VCaP (cell line): ENCODE results near the gene CNTRL.
A peak's percentile ranks its signal among the peaks of the same experiment; 100 is the strongest.
"Not testable (repeated sequence)": the region's sequence is repeated elsewhere in the genome, so short reads cannot be mapped to it uniquely, and the experiment has no call there.

Source experiments
- H3K27ac ChIP-seq: fragments of 450-650 bp; 2 replicates; pipeline ENCODE4 v1.5.1; 2017
- CTCF ChIP-seq: fragments of 450-650 bp; conservative IDR thresholded peaks from 2 replicates; pipeline ENCODE4 v1.5.1; 2017; ENCODE audit warnings: mild to moderate bottlenecking, moderate library complexity

The CNTRL gene

GRCh38 chr9:121168052-121168451, 93.3 kb downstream of the CNTRL start:
- no peak overlapping the region for H3K27ac ChIP-seq
- no peak for TF ChIP-seq CTCF

GRCh38 chr9:121169094-121169601, 94.4 kb downstream of the CNTRL start:
- no peak overlapping the region for H3K27ac ChIP-seq
- peak; percentile 64 for TF ChIP-seq CTCF

GRCh38 chr9:121171236-121171635, 96.5 kb downstream of the CNTRL start:
- no peak for TF ChIP-seq CTCF

GRCh38 chr9:121172726-121173487, 98.2 kb downstream of the CNTRL start:
- no peak overlapping the region for H3K27ac ChIP-seq
- no peak for TF ChIP-seq CTCF

More at GRCh38 chr9:121171236-121171635, 96.5 kb downstream of the CNTRL start:
- no peak overlapping the region for H3K27ac ChIP-seq

GRCh38 chr9:121173501-121173900, 98.7 kb downstream of the CNTRL start:
- H3K27ac ChIP-seq, result no peak overlapping the region
- TF ChIP-seq CTCF, result no peak

GRCh38 chr9:121178676-121179372, 104.1 kb downstream of the CNTRL start:
- H3K27ac ChIP-seq, result no peak overlapping the region
- TF ChIP-seq CTCF, result no peak

GRCh38 chr9:121179373-121179721, 104.6 kb downstream of the CNTRL start:
- H3K27ac ChIP-seq, result not testable (repeated sequence)
